ENCODE results near the gene ABCC10.
"Not testable (repeated sequence)": the region's sequence is repeated elsewhere in the genome, so short reads cannot be mapped to it uniquely, and the experiment has no call there.

Gene ABCC10

GRCh38 chr6:43497689-43498088 lies 70.3 kb downstream of the ABCC10 start:
- no peak for DNase-seq

- not testable (repeated sequence) for DNase-seq
Measured at GRCh38 chr6:43498291-43498690, 71.0 kb downstream of the ABCC10 start.

- no peak for DNase-seq
Measured at GRCh38 chr6:43499028-43499815, 71.9 kb downstream of the ABCC10 start.
